GM21576 (cell line): ENCODE measurements around the gene ADH1C.
"Not testable (repeated sequence)": the region's sequence is repeated elsewhere in the genome, so short reads cannot be mapped to it uniquely, and the experiment has no call there.

Experiments used
- ATAC-seq: cut with Tn5 transposase; IDR thresholded peaks from one replicate; pipeline ENCODE4 v1.9.1; 2021; ENCODE audit warnings: mild to moderate bottlenecking, moderate library complexity; ENCODE audit not compliant: unreplicated experiment

Gene ADH1C

DNA sequence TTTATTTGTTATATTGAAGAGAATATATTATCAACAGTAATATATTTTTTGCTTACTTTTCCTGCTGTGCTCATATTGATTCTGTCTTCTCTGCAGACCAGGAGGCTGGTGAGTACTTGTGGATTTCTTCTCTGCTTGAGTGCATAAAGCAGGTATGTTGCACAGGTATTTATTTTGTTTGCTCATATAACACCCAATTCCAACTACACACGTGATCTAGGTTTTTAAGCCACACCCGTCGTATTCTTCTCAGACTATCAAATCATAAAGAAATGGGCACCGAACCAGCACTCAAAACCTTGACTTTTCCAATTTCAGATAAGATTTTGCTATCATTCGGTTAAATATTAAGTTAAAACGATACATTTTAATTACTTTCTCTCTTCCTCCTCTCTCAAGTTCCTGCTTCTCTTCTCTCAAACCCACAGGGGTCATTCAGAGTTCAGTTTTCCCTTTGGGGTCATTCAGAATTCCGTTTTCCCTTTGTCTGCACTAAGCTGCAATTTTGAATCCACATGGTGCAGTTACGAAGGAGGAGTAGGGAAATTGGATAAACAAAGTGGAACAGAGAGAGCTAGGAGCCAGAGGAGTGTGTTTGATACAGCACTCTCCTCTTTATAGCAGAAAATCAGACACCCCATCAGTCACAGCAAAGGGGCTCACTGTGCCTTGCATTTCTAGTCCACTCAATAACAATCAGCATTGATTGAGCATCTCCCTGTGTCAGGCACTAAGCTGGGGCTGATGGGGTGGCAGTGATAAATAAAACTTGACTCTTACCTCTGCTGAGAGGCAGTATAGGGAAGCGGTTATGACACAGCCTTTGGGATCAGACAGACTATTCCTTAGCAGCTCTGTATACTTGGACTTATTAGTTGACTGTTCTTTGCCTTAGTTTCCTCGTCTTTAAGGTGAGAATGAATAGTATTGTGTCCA is at the start of gene ADH1C:
Gene ADH1C, minus strand, starts transcription at position 145 of the 936 bp plus-strand sequence. Its CDS starts 71 bp downstream, at position 74.
- ATAC-seq: no peak

DNA sequence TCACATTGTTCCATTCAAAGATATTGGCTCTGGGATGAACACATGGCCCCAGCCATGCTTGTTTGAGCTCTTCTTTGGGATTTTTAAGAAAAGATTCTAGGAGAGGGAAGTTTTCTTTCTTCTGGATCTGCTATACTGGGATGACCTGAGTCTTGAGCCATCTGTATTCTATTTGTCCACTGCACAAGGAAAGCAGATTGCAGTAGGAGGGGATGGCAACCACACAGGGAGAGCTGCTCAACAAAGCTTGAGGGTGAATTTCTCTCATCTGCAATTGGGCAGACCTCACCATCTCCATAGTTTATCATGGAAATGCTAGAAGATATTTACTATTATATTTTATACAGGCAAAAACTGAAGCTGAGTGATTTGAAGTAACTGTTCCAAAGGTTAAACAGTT is 48.3 kb upstream of the ADH1C start:
- no peak for ATAC-seq

- ATAC-seq: no peak
These were observed 46.5 kb upstream of the ADH1C start for GRCh38 chr4:99399017-99399416.

DNA sequence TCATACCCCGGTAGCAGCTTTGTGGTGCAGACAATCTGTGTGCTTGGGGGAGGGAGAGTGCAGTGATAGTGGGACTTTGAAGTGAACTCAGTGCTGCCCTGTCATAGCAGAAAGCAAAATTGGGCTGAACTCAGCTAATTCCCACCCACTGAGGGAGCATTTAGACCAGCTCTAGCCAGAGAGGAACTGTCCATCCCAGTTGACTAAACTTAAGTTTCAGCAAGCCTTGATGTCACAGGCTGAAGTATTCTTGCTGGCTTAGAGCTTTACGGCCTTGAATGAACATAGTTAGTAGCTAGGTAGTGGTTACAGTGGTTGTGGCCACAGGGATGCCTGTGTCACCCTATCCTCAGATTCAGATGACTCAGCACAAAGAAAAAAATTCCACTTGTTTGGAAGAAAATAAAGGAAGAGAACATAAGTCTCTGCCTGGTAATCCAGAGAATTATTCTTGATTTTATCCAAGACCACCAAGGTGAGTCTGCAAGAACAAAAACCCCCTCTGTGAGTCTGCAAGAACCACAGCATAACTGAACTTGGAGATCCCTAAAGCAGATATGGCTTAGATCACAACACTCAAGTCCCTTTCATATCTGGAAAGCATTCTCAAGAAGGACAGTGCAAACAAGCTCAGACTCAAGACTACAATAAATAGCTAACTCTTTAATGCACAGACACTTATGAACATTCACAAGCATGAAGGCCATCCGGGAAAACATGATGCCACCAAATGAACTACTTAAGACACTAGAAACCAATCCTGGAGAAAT is 43.2 kb upstream of the ADH1C start:
- ATAC-seq: no peak

- no peak for ATAC-seq
These were observed 42.4 kb upstream of the ADH1C start for GRCh38 chr4:99394896-99395295.

DNA sequence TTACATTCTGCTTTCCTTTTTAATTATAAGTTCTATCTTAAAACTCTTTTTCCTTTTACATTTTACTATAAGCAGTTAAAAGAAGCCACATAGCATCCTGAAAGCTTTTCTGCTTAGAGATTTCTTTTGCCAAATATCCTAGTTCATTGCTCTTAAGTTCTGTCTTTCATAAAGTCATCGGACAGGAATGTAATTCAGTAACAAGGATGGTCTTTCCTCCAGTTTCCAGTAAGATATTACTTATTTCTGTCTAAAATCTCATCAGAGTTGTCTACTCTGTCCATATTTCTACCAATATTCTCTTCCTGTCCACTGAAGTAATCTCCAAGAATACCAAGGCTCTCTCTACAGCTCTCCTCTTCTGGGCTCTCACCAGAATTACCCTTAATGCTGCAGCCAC is 37.5 kb upstream of the ADH1C start:
- no peak for ATAC-seq

- ATAC-seq: no peak
These were observed 37.1 kb upstream of the ADH1C start for GRCh38 chr4:99389606-99390005.

GRCh38 chr4:99383833-99384392 is 31.4 kb upstream of the ADH1C start:
- no peak for ATAC-seq

GRCh38 chr4:99383399-99383798 is 30.9 kb upstream of the ADH1C start:
- ATAC-seq: no peak

GRCh38 chr4:99382745-99383360 is 30.3 kb upstream of the ADH1C start:
- no peak for ATAC-seq

DNA sequence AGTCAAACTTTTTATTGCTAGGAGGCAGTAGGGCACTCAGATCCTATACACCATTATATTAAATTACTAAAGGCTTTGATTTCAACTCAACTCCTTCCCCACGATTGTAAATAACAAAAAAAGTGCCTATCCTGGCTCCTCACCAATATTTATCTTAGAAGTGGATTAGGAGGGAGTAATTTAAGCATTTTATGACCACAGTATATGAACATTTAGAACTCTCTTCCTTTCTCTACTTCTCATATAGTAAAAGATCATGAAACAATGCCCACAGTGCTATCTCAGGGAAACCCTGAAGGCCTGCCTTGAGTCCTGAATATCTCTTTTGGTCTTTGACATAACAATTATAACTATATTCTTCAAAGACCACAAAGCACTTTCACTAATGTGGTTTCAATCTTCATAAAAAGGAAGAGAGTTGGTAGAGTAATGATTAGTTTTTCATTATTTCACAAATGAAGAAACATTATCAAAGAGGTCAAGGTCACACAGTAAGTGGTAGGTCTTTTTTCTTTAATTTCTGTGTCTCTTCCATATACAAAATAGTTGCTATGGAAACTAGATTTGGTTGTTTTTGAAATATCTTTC is 29.1 kb upstream of the ADH1C start:
- ATAC-seq: no peak

DNA sequence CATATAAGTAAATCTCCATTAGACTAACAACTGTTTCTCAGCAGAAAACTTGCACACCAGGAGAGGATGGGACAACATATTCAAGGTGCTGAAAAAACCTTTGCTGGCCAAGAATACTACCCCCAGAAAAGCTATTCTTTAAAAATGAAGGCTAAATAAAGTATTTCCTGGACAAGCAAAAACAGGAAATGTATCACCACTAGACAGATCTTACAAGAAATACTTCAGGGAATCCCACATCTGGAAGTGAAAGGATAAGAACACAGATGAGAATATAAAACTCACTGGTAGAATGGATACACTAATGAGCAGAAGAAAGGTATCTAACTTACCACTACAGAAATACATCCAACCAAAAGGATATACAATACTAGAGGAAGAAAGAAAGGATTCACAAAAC is 27.0 kb upstream of the ADH1C start:
- ATAC-seq: no peak

DNA sequence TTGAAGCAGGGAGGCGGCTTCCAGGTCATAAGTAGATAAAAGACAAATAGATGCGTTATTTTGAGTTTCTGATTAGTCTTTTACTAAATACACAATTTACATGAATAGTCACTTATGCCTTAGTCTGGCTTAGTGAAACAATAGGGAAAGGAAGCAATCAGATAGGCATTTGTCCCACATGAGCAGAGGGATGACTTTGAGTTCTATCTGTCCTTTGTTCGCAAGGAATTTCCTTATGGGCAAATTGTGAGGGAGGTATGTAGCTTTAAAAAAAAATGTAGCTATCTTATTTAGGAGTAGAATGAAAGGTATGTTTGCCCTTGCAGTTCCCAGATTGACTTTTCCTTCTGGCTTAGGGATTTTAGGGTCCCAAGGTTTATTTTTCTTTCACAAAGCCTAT is 26.3 kb upstream of the ADH1C start:
- ATAC-seq: no peak

- not testable (repeated sequence) for ATAC-seq
These were observed 24.8 kb upstream of the ADH1C start for GRCh38 chr4:99377341-99377740.

GRCh38 chr4:99372464-99372863 is 19.9 kb upstream of the ADH1C start:
- not testable (repeated sequence) for ATAC-seq

- ATAC-seq: not testable (repeated sequence)
These were observed 15.3 kb upstream of the ADH1C start for GRCh38 chr4:99367817-99368216.

DNA sequence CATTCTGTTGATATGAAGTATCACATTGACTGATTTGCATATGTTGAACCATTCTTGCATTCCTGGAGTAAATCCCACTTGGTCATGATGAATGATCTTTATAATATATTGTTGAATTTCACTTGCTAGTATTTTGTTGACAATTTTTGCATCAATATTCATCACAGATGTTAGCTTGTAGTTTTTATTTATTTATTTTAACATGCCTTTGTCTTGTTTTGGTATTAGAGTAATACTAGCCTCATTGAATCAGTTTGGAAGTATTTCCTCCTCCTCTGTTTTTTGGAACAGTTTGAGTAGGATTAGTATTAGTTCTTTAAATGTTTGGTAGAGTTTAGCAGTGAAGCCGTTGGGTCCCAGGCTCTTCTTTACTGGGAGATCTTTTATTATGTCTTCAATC is 13.9 kb upstream of the ADH1C start:
- ATAC-seq: no peak

DNA sequence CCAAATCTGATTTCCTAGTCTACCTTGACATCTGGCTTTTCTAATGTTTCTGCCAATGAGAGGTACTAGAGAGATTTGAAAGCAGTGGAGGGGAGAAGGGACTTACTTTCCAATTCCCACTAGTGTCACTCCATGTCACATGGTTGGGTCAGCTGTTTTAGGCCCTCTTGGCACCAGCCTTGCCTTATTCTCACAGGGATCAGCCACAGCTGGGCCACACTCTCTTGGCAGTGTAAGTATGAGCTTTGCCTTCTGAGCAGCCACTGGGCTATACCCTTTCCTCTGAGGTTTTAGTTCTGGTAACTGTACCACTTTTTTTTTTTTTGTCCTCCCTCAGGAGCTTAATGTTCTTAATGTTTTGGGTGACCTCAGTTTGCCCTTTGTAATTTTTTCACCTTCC is 10.2 kb upstream of the ADH1C start:
- no peak for ATAC-seq

DNA sequence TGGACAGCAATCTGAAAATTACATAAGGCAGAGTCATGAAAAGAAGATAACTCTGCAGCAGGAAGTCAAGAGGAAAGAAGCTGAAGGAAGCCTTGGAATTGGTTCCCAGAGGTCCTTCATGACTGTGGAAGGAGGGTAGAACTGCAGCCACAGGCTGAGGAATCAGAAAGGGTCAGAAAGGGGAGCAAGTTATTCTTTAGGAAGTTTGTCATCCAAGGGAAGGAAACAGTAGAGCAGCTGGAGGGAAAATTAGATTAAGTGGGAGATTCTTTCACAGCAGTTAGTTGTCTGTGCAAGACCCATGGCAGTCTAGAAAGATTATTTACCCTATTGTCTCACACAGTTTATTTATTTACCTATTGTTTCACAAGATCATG is 9.3 kb upstream of the ADH1C start:
- ATAC-seq: no peak

DNA sequence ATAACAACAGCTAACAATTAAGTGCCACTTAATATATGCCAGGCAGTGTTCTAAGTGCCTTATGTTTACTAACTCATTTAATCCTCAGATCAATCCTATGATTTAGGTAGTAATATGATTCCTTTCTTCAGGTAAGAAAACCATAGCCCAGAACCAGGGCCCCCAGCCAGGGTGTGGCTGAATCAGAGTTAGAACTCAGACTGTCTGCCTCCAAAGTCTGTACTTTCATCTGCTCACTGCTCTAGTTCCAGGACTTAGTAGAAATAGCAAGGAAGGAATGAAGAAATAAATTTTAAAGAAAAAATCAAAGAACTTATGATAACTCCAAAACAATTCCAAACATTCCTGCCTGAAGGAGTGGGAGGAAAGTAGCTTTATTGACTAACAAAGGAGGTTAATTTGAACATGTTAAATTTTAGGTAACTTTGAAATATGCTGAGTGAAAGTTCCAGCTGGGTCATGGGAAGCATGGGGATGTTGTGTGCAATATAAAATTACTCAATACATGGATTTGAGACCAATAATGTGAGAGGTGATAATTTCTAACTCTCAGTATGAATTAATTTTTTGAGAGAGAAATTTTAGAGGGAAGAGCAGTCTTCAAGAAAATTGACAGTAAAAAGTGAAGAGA is 8.8 kb upstream of the ADH1C start:
- ATAC-seq: no peak
